SU-DHL-6 (cell line): ENCODE data around the gene DAPK1.

ENCODE experiments used
- H2AFZ ChIP-seq: fragments of 200-600 bp; sonication (generic); 2 replicates; pipeline ENCODE4 v1.6.1; 2014; ENCODE audit warnings: low read depth, mild to moderate bottlenecking, moderate library complexity, mixed read lengths, antibody characterized with exemption, low read length; ENCODE audit not compliant: severe bottlenecking
- H3F3A ChIP-seq: fragments of 200-600 bp; shearing (Covaris generic); 2 replicates; pipeline ENCODE4 v1.6.0; 2016; ENCODE audit warnings: antibody characterized with exemption, mild to moderate bottlenecking; ENCODE audit not compliant: insufficient read depth
- H3K27ac ChIP-seq: fragments of 200-600 bp; sonication (generic); 2 replicates; pipeline ENCODE4 v1.5.1; 2016; ENCODE audit warnings: low read depth, mild to moderate bottlenecking, low read length, moderate library complexity, mixed read lengths
- H3K27me3 ChIP-seq: fragments of 200-600 bp; sonication (generic), shearing (Covaris generic); 2 replicates; pipeline ENCODE4 v1.6.0; 2014; ENCODE audit warnings: mild to moderate bottlenecking, low read length
- H3K36me3 ChIP-seq: fragments of 200-600 bp; sonication (generic); 2 replicates; pipeline ENCODE4 v1.6.1; 2014; ENCODE audit warnings: mild to moderate bottlenecking, low read length, mixed read lengths
- H3K4me2 ChIP-seq: fragments of 300-600, 200-600 bp; shearing (Covaris generic), sonication (generic); 2 replicates; pipeline ENCODE4 v1.6.0; 2014; ENCODE audit warnings: low read length, low read depth, mild to moderate bottlenecking; ENCODE audit not compliant: poor library complexity, severe bottlenecking
- H3K4me3 ChIP-seq: fragments of 200-600 bp; sonication (generic); 2 replicates; pipeline ENCODE4 v1.5.1; 2014; ENCODE audit warnings: antibody characterized with exemption, low read length, mild to moderate bottlenecking, mixed read lengths; ENCODE audit not compliant: insufficient read depth, poor library complexity, severe bottlenecking
- H3K79me2 ChIP-seq: fragments of 200-600 bp; sonication (generic); 2 replicates; pipeline ENCODE4 v1.6.1; 2014; ENCODE audit warnings: mild to moderate bottlenecking, low read length, moderate library complexity; ENCODE audit not compliant: insufficient read depth
- H3K9ac ChIP-seq: fragments of 200-600 bp; sonication (generic); 2 replicates; pipeline ENCODE4 v1.7.0; 2014; ENCODE audit warnings: mild to moderate bottlenecking, low read length
- H3K9me2 ChIP-seq: fragments of 200-600 bp; sonication (generic); replicated peaks from 2 replicates; pipeline ENCODE4 v1.6.1; 2014; ENCODE audit warnings: low read length; ENCODE audit not compliant: insufficient read depth
- H3K9me3 ChIP-seq: fragments of 200-600 bp; sonication (generic); 2 replicates; pipeline ENCODE4 v1.6.1; 2014; ENCODE audit warnings: low read length, mixed read lengths; ENCODE audit not compliant: insufficient read depth
- H4K20me1 ChIP-seq: fragments of 200-600 bp; sonication (generic); 2 replicates; pipeline ENCODE4 v1.6.1; 2014; ENCODE audit warnings: low read depth, mild to moderate bottlenecking, antibody characterized with exemption, low read length, moderate library complexity, mixed read lengths
- CTCF ChIP-seq: fragments of 200-600 bp; sonication (generic); IDR thresholded peaks from one replicate; pipeline ENCODE4 v1.5.1; 2017; ENCODE audit warnings: antibody characterized with exemption, mild to moderate bottlenecking, low read length, moderate library complexity; ENCODE audit not compliant: insufficient read depth, poor library complexity, severe bottlenecking
- EZH2phosphoT487 ChIP-seq: fragments of 200-600 bp; sonication (generic), shearing (Covaris generic); conservative IDR thresholded peaks from 2 replicates; pipeline ENCODE4 v1.6.1; 2018; ENCODE audit warnings: mild to moderate bottlenecking, antibody characterized with exemption, low read length, moderate library complexity, mixed read lengths

DAPK1 gene

GRCh38 chr9:87610200-87611155 lies 112.8 kb downstream of the DAPK1 start:
- no peaks in the 10 kb centered on the region for H3K36me3 ChIP-seq

GRCh38 chr9:87611776-87612175 lies 114.1 kb downstream of the DAPK1 start:
- Histone ChIP-seq H3K9ac (no peak overlapping the region), H3K9me3 (no peaks in the 10 kb centered on the region), H3K27me3 (no peaks in the 10 kb centered on the region), H3K79me2 (no peaks in the 10 kb centered on the region), H4K20me1 (no peaks in the 10 kb centered on the region), H3F3A (no peaks in the 10 kb centered on the region), H3K4me2 (no peak overlapping the region), H3K4me3 (no peak overlapping the region), H3K36me3 (no peaks in the 10 kb centered on the region), H2AFZ (no peak overlapping the region), H3K27ac (no peak overlapping the region), H3K9me2 (no peaks in the 10 kb centered on the region)
- no peak for TF ChIP-seq CTCF
- TF ChIP-seq EZH2phosphoT487, result no peak

More at GRCh38 chr9:87610200-87611155, 112.8 kb downstream of the DAPK1 start:
- H4K20me1 ChIP-seq, result no peaks in the 10 kb centered on the region
- TF ChIP-seq EZH2phosphoT487 (no peak), CTCF (no peak)
- H3F3A ChIP-seq, result no peaks in the 10 kb centered on the region
- no peaks in the 10 kb centered on the region for H3K79me2 ChIP-seq
- H3K9ac ChIP-seq, result no peak overlapping the region
- H3K4me2 ChIP-seq, result no peak overlapping the region
- no peaks in the 10 kb centered on the region for H3K27me3 ChIP-seq
- no peaks in the 10 kb centered on the region for H3K9me2 ChIP-seq
- H3K4me3 ChIP-seq, result no peak overlapping the region
- no peak overlapping the region for H3K27ac ChIP-seq
- H3K9me3 ChIP-seq, result no peaks in the 10 kb centered on the region
- no peak overlapping the region for H2AFZ ChIP-seq

- Histone ChIP-seq H3K9me2 (no peaks in the 10 kb centered on the region), H3K27ac (no peak overlapping the region), H3K9ac (no peak overlapping the region), H3K36me3 (no peaks in the 10 kb centered on the region), H2AFZ (no peak overlapping the region), H3K4me2 (no peak overlapping the region), H3K4me3 (no peak overlapping the region), H3K27me3 (no peaks in the 10 kb centered on the region), H3K79me2 (no peaks in the 10 kb centered on the region), H3K9me3 (no peaks in the 10 kb centered on the region), H3F3A (no peaks in the 10 kb centered on the region), H4K20me1 (no peaks in the 10 kb centered on the region)
- TF ChIP-seq EZH2phosphoT487 (no peak), CTCF (no peak)
These were observed 114.9 kb downstream of the DAPK1 start for GRCh38 chr9:87612536-87612935.
